IMR-90 (cell line): ENCODE data around the gene MORC1. TPM values are rescaled to one million over a fixed set of nuclear protein-coding genes. Genes with fewer than 3 reads are reported as not detected.

Experiments used
- ATAC-seq: fragments of 200-7000 bp; cut with Tn5 transposase; 2 replicates; pipeline ENCODE4 v1.9.1; 2020; ENCODE audit warnings: low read depth, mild to moderate bottlenecking, moderate library complexity
- BruUV-seq: library from RNA; stranded (reverse); fragments of 400-500 nt; replicated peaks from 2 replicates; lab custom pipeline; 2021; lab: Mats Ljungman, UMichigan
- CTCF ChIA-PET: fragments of 300-600 bp; formaldehyde crosslinking; extraction: SDS; loops from one replicate; lab custom pipeline; 2021; ENCODE audit warnings: antibody characterized with exemption; lab: Yijun Ruan, JAX
- POLR2A ChIA-PET: fragments of 300-600 bp; sonication (Branson Sonifier 250); formaldehyde crosslinking; loops from one replicate; lab custom pipeline; 2022; ENCODE audit warnings: antibody characterized with exemption; ENCODE audit not compliant: unreplicated experiment; lab: Charles Lee
- DNase-seq: peaks from one replicate; pipeline ENCODE4 v3.0.0; 2013
- H2AFZ ChIP-seq: replicated peaks from 2 replicates; pipeline ENCODE3; 2013; ENCODE audit warnings: low read length, mild to moderate bottlenecking; ENCODE audit not compliant: poor library complexity
- H2AK5ac ChIP-seq: 2 replicates; pipeline ENCODE4 v1.6.1; 2013; ENCODE audit warnings: low read depth, low read length, inconsistent platforms
- H2AK9ac ChIP-seq: replicated peaks from 2 replicates; pipeline ENCODE3; 2013; ENCODE audit warnings: mild to moderate bottlenecking, low read depth, low read length, moderate library complexity; ENCODE audit not compliant: poor library complexity
- H2BK120ac ChIP-seq: 2 replicates; pipeline ENCODE4 v1.6.1; 2013; ENCODE audit warnings: low read depth, low read length, inconsistent platforms
- H2BK15ac ChIP-seq: 3 replicates; pipeline ENCODE4 v1.6.1; 2013; ENCODE audit warnings: low read depth, low read length, inconsistent platforms
- H2BK20ac ChIP-seq: 2 replicates; pipeline ENCODE4 v1.6.1; 2013; ENCODE audit warnings: low read depth, mild to moderate bottlenecking, inconsistent platforms, low read length, moderate library complexity
- H2BK5ac ChIP-seq: 2 replicates; pipeline ENCODE4 v1.6.1; 2013; ENCODE audit warnings: mild to moderate bottlenecking, low read depth, low read length, inconsistent platforms; ENCODE audit not compliant: poor library complexity, severe bottlenecking
- H3K14ac ChIP-seq: replicated peaks from 2 replicates; pipeline ENCODE4 v1.6.1; 2013; ENCODE audit warnings: low read depth, low read length, inconsistent platforms
- H3K18ac ChIP-seq: 2 replicates; pipeline ENCODE4 v1.6.1; 2013; ENCODE audit warnings: low read depth, low read length, control low read depth
- H3K23ac ChIP-seq: 2 replicates; pipeline ENCODE4 v1.6.1; 2013; ENCODE audit warnings: low read depth, low read length, inconsistent platforms
- H3K27ac ChIP-seq: 2 replicates; pipeline ENCODE4 v1.5.1; 2013; ENCODE audit warnings: mild to moderate bottlenecking, control low read depth, low read length; ENCODE audit not compliant: insufficient read depth
- H3K27me3 ChIP-seq: 2 replicates; pipeline ENCODE4 v1.6.1; 2013; ENCODE audit warnings: low read length; ENCODE audit not compliant: control insufficient read depth, insufficient read depth
- H3K36me3 ChIP-seq: 2 replicates; pipeline ENCODE4 v1.6.1; 2013; ENCODE audit warnings: low read length, mixed read lengths; ENCODE audit not compliant: control insufficient read depth, insufficient read depth
- H3K4ac ChIP-seq: 2 replicates; pipeline ENCODE4 v1.6.1; 2013; ENCODE audit warnings: low read depth, low read length, inconsistent platforms
- H3K4me1 ChIP-seq: 2 replicates; pipeline ENCODE4 v1.6.1; 2013; ENCODE audit warnings: low read length, mixed read lengths; ENCODE audit not compliant: control insufficient read depth, insufficient read depth
- H3K4me2 ChIP-seq: 2 replicates; pipeline ENCODE4 v1.6.1; 2013; ENCODE audit warnings: low read depth, mild to moderate bottlenecking, control low read depth, low read length, moderate library complexity
- H3K4me3 ChIP-seq: 2 replicates; pipeline ENCODE4 v1.5.1; 2013; ENCODE audit warnings: low read depth, mild to moderate bottlenecking, control low read depth, low read length, moderate library complexity; ENCODE audit not compliant: insufficient read depth
- H3K56ac ChIP-seq: 2 replicates; pipeline ENCODE4 v1.6.1; 2013; ENCODE audit warnings: low read length, inconsistent platforms; ENCODE audit not compliant: insufficient read depth; ENCODE audit errors: extremely low read depth
- H3K79me1 ChIP-seq, 2 experiments: 2 replicates each; pipeline ENCODE4 v1.6.1; 2013; ENCODE audit warnings: low read length in 2 of 2, inconsistent platforms in 1 of 2, low read depth in 1 of 2
- H3K9ac ChIP-seq: 2 replicates; pipeline ENCODE4 v1.6.1; 2013; ENCODE audit warnings: low read depth, low read length, control low read depth
- H3K9me1 ChIP-seq: 2 replicates; pipeline ENCODE4 v1.6.1; 2013; ENCODE audit warnings: low read length, inconsistent platforms; ENCODE audit not compliant: insufficient read depth
- H3K9me3 ChIP-seq: 2 replicates; pipeline ENCODE4 v1.6.1; 2013; ENCODE audit warnings: low read length; ENCODE audit not compliant: control insufficient read depth, insufficient read depth
- H4K20me1 ChIP-seq: 2 replicates; pipeline ENCODE4 v1.6.1; 2013; ENCODE audit warnings: low read length, inconsistent platforms; ENCODE audit not compliant: insufficient read depth
- H4K5ac ChIP-seq: 2 replicates; pipeline ENCODE4 v1.6.1; 2013; ENCODE audit warnings: mild to moderate bottlenecking, low read depth, low read length, control low read depth
- H4K8ac ChIP-seq, 2 experiments: 2 replicates each; pipeline ENCODE4 v1.6.1; 2013; ENCODE audit warnings: low read depth in 2 of 2, low read length in 2 of 2, control low read depth in 1 of 2, inconsistent platforms in 1 of 2
- H4K91ac ChIP-seq: 2 replicates; pipeline ENCODE4 v1.6.1; 2013; ENCODE audit warnings: low read depth, low read length, inconsistent platforms; ENCODE audit not compliant: insufficient read depth
- BHLHE40 ChIP-seq: fragments of 150-350 bp; IDR thresholded peaks from 2 replicates; pipeline ENCODE4 v1.6.1; 2016; ENCODE audit warnings: mild to moderate bottlenecking, low read depth, low read length
- CEBPB ChIP-seq: IDR thresholded peaks from 2 replicates; pipeline ENCODE4 v1.6.1; 2012; ENCODE audit warnings: low read depth, low read length, improper control_type of control experiment
- CHD1 ChIP-seq: IDR thresholded peaks from 2 replicates; pipeline ENCODE4 v1.6.1; 2012; ENCODE audit warnings: low read depth, low read length, improper control_type of control experiment
- FOS ChIP-seq: fragments of 150-350 bp; IDR thresholded peaks from 2 replicates; pipeline ENCODE4 v1.6.1; 2016; ENCODE audit warnings: low read depth, low read length
- MAZ ChIP-seq: IDR thresholded peaks from 2 replicates; pipeline ENCODE4 v1.6.1; 2012; ENCODE audit warnings: low read depth, mild to moderate bottlenecking, low read length, improper control_type of control experiment, moderate library complexity, borderline replicate concordance
- NFE2L2 ChIP-seq: fragments of 150-350 bp; IDR thresholded peaks from 2 replicates; pipeline ENCODE4 v1.6.1; 2016; ENCODE audit warnings: low read depth, mild to moderate bottlenecking, low read length
- POLR2A ChIP-seq: IDR thresholded peaks from 2 replicates; pipeline ENCODE4 v1.6.1; 2012; ENCODE audit warnings: mild to moderate bottlenecking, low read depth, low read length
- RAD21 ChIP-seq: IDR thresholded peaks from 2 replicates; pipeline ENCODE4 v1.6.1; 2012; ENCODE audit warnings: low read length, improper control_type of control experiment
- RFX5 ChIP-seq: IDR thresholded peaks from 2 replicates; pipeline ENCODE4 v1.8.0; 2012; ENCODE audit warnings: low read depth, mild to moderate bottlenecking, low read length, moderate library complexity
- WGBS, 2 experiments: methylation state at CpG; one replicate each; pipeline versions ENCODE4 v1.1.5 to v1.1.7; 2013; ENCODE audit warnings: missing lambda C conversion rate in 2 of 2; ENCODE audit not compliant: insufficient read length in 1 of 2; ENCODE audit errors: extremely low coverage in 2 of 2; 5-methylcytosine and 5-hydroxymethylcytosine counted together
- dilution Hi-C: fragments of 300-500 bp; cut with HindIII; formaldehyde crosslinking; loops from one replicate; pipeline ENCODE4 v1.14.3; 2018; ENCODE audit warnings: low sequenced_read_pairs; ENCODE audit not compliant: unreplicated experiment
- in situ Hi-C: fragments of 300-500 bp; cut with MboI; formaldehyde crosslinking; loops from 3 replicates; pipeline ENCODE4 v1.14.3; 2019; ENCODE audit warnings: low sequenced_read_pairs, inconsistent platforms, mixed read lengths
- intact Hi-C: fragments of 100-400 bp; cut with micrococcal nuclease; formaldehyde crosslinking; loops from 2 replicates; pipeline ENCODE4 v1.10.0; 2022
- polyA plus RNA-seq, 3 experiments: library from polyadenylated mRNA; depleted of rRNA; stranded (reverse); fragments of >200 nt; gene quantifications; 2 replicates each; pipeline ENCODE4 v1.2.3, GENCODE V29; 2012; ENCODE audit warnings: low replicate concordance in 1 of 3
- total RNA-seq: library from RNA; depleted of rRNA; stranded (reverse); fragments of >200 nt; gene quantifications from 2 replicates; pipeline ENCODE4 v1.2.3, GENCODE V29; 2012
- TF ChIP-seq, protein P1 (sequence below): fragments of 150-350 bp; IDR thresholded peaks from 2 replicates; pipeline ENCODE4 v1.6.1; 2016; ENCODE audit warnings: low read depth, mild to moderate bottlenecking, low read length, moderate library complexity, borderline replicate concordance
- TF ChIP-seq, protein P2 (sequence below): fragments of 150-350 bp; IDR thresholded peaks from 2 replicates; pipeline ENCODE4 v1.6.1; 2017; ENCODE audit warnings: mild to moderate bottlenecking, antibody characterized with exemption, low read length, low read depth
- TF ChIP-seq, protein P3 (sequence below): conservative IDR thresholded peaks from 2 replicates; pipeline ENCODE4 v1.5.1; 2012; ENCODE audit warnings: mild to moderate bottlenecking, low read depth, low read length, improper control_type of control experiment

The MORC1 gene
- total and polyA plus RNA-seq, 2 of the 4 experiments (the other 2 are of a cell fraction): not detected

DNA sequence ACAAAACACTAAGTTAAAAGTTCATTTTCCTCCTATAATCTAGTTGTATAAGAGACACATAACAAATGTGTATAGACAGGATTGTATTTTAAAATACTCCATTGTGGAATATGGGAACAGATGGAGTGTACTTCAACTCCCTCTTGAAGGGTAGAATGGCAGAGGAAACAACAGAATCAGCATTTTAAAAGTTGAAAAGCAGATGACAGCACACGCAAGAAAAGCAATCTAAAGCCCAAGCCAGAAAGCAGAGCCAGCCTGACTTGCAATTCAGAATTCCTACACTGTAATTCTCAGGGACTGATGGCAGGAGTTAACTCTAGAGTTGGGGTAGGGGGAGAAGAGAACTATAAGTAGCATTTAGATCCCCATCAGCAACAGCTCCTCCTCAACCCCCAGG is 22.8 kb downstream of the MORC1 start:
- Histone ChIP-seq H3K36me3 (no peaks in the 10 kb centered on the region), H2BK120ac (no peak overlapping the region), H2AK9ac (no peak overlapping the region), H4K20me1 (no peaks in the 10 kb centered on the region), H3K18ac (no peak overlapping the region), H3K4me3 (no peak overlapping the region), H2BK20ac (no peak overlapping the region), H3K27ac (no peak overlapping the region), H4K8ac (no peak overlapping the region), H3K9me1 (no peaks in the 10 kb centered on the region), H3K4me2 (no peak overlapping the region), H2AFZ (no peak overlapping the region), H3K9ac (no peak overlapping the region), H3K79me1 (no peaks in the 10 kb centered on the region), H3K14ac (no peak overlapping the region), H2BK15ac (no peak overlapping the region), H3K4ac (no peak overlapping the region), H3K56ac (no peak overlapping the region), H2BK5ac (no peak overlapping the region), H3K27me3 (no peaks in the 10 kb centered on the region), H3K9me3 (no peaks in the 10 kb centered on the region), H3K23ac (no peak overlapping the region), H3K4me1 (no peaks in the 10 kb centered on the region), H4K5ac (no peak overlapping the region), H2AK5ac (no peak overlapping the region), H4K91ac (no peak overlapping the region)
- no peak for ATAC-seq
- CTCF ChIA-PET: interaction anchor here (0.9 kb wide), 1 partner anchor 12 kb away, joined by 3 read pairs; no protein-coding TSS in a partner anchor
- POLR2A ChIA-PET: no interaction called here
- WGBS, 2 experiments: no CpG with 5 or more reads among the region's 1 CpG
- in situ Hi-C loops (no loop called here), intact Hi-C loops (no loop called here), dilution Hi-C loops (no loop called here)
- TF ChIP-seq CEBPB (no peak), NFE2L2 (no peak), POLR2A (no peak), FOS (no peak), BHLHE40 (no peak), CHD1 (no peak), RFX5 (no peak), MAZ (no peak), RAD21 (no peak)
- TF ChIP-seq, protein P1, sequence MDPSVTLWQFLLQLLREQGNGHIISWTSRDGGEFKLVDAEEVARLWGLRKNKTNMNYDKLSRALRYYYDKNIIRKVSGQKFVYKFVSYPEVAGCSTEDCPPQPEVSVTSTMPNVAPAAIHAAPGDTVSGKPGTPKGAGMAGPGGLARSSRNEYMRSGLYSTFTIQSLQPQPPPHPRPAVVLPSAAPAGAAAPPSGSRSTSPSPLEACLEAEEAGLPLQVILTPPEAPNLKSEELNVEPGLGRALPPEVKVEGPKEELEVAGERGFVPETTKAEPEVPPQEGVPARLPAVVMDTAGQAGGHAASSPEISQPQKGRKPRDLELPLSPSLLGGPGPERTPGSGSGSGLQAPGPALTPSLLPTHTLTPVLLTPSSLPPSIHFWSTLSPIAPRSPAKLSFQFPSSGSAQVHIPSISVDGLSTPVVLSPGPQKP: no peak
- TF ChIP-seq, protein P2, sequence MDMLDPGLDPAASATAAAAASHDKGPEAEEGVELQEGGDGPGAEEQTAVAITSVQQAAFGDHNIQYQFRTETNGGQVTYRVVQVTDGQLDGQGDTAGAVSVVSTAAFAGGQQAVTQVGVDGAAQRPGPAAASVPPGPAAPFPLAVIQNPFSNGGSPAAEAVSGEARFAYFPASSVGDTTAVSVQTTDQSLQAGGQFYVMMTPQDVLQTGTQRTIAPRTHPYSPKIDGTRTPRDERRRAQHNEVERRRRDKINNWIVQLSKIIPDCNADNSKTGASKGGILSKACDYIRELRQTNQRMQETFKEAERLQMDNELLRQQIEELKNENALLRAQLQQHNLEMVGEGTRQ: no peak
- TF ChIP-seq, protein P3, sequence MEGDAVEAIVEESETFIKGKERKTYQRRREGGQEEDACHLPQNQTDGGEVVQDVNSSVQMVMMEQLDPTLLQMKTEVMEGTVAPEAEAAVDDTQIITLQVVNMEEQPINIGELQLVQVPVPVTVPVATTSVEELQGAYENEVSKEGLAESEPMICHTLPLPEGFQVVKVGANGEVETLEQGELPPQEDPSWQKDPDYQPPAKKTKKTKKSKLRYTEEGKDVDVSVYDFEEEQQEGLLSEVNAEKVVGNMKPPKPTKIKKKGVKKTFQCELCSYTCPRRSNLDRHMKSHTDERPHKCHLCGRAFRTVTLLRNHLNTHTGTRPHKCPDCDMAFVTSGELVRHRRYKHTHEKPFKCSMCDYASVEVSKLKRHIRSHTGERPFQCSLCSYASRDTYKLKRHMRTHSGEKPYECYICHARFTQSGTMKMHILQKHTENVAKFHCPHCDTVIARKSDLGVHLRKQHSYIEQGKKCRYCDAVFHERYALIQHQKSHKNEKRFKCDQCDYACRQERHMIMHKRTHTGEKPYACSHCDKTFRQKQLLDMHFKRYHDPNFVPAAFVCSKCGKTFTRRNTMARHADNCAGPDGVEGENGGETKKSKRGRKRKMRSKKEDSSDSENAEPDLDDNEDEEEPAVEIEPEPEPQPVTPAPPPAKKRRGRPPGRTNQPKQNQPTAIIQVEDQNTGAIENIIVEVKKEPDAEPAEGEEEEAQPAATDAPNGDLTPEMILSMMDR: no peak
- DNase-seq: no peak
- no TSS peak for BruUV-seq
